CD4-positive, alpha-beta T cell treated with Interleukin-15 for 1 hour (primary cell): ENCODE measurements around the gene FIG4.
A peak's percentile ranks its signal among the peaks of the same experiment; 100 is the strongest.
"Not testable (repeated sequence)": the region's sequence is repeated elsewhere in the genome, so short reads cannot be mapped to it uniquely, and the experiment has no call there.

Experiments
- DNase-seq: peaks from one replicate; pipeline ENCODE4 v3.0.0-alpha.2; 2020

Gene FIG4

GRCh38 chr6:109705258-109705657, 14.2 kb downstream of the FIG4 start:
- DNase-seq = peak; percentile 80

- DNase-seq = no peak
Observed at GRCh38 chr6:109706513-109706912, 15.4 kb downstream of the FIG4 start.

GRCh38 chr6:109708099-109708498, 17.0 kb downstream of the FIG4 start:
- DNase-seq = not testable (repeated sequence)

- no peak for DNase-seq
Observed at GRCh38 chr6:109713097-109713496, 22.0 kb downstream of the FIG4 start.

GRCh38 chr6:109714166-109714565, 23.1 kb downstream of the FIG4 start:
- no peak for DNase-seq

GRCh38 chr6:109714611-109715010, 23.5 kb downstream of the FIG4 start:
- DNase-seq = no peak

- no peak for DNase-seq
Observed at GRCh38 chr6:109715616-109716015, 24.5 kb downstream of the FIG4 start.

GRCh38 chr6:109717971-109718370, 26.9 kb downstream of the FIG4 start:
- DNase-seq = no peak

GRCh38 chr6:109718991-109719390, 27.9 kb downstream of the FIG4 start:
- DNase-seq = no peak

GRCh38 chr6:109720311-109720710, 29.2 kb downstream of the FIG4 start:
- no peak for DNase-seq

- DNase-seq = no peak
Observed at GRCh38 chr6:109722011-109722410, 30.9 kb downstream of the FIG4 start.

GRCh38 chr6:109722564-109723254, 31.6 kb downstream of the FIG4 start:
- DNase-seq = no peak

GRCh38 chr6:109725250-109725649, 34.2 kb downstream of the FIG4 start:
- DNase-seq = not testable (repeated sequence)

GRCh38 chr6:109736273-109737025, 45.4 kb downstream of the FIG4 start:
- DNase-seq = no peak

GRCh38 chr6:109738255-109738654, 47.2 kb downstream of the FIG4 start:
- no peak for DNase-seq

GRCh38 chr6:109738667-109739066, 47.6 kb downstream of the FIG4 start:
- no peak for DNase-seq

GRCh38 chr6:109739686-109740085, 48.6 kb downstream of the FIG4 start:
- DNase-seq = no peak

GRCh38 chr6:109740787-109741186, 49.7 kb downstream of the FIG4 start:
- peak; percentile 18 for DNase-seq

GRCh38 chr6:109743739-109744138, 52.6 kb downstream of the FIG4 start:
- no peak for DNase-seq

- not testable (repeated sequence) for DNase-seq
Observed at GRCh38 chr6:109744779-109745178, 53.7 kb downstream of the FIG4 start.

GRCh38 chr6:109747221-109747620, 56.1 kb downstream of the FIG4 start:
- no peak for DNase-seq

GRCh38 chr6:109759098-109759955, 68.2 kb downstream of the FIG4 start:
- DNase-seq = no peak

GRCh38 chr6:109760208-109760607, 69.1 kb downstream of the FIG4 start:
- no peak for DNase-seq

- no peak for DNase-seq
Observed at GRCh38 chr6:109762166-109762565, 71.1 kb downstream of the FIG4 start.
